Stimulated activated CD8-positive, alpha-beta memory T cell treated with anti-CD3 and anti-CD28 coated beads, Interleukin-4, amount 100 ng/mL, for 4 hours (primary cell): ENCODE measurements around the gene MTFP1.
"Not testable (repeated sequence)": the region's sequence is repeated elsewhere in the genome, so short reads cannot be mapped to it uniquely, and the experiment has no call there.

ENCODE experiments used
- DNase-seq, 2 donors: peaks; one replicate each; pipeline ENCODE4 v3.0.0-alpha.2; 2020; ENCODE audit warnings: low read depth in 2 of 2, low spot score in 1 of 2

MTFP1 gene

DNA sequence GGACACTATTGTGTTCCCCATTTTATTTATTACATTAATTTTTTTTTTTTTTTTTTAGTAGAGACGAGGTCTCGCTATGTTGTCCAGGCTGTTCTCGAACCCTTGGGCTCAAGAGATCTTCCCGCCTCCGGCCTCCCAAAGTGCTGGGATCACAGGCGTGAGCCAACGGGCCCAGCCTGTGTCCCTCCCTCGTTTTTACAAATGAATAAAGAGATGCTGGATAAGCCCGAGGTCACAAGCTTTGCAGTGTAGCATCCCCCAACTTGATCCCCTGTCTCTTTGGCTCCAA is 297 bp upstream of the MTFP1 start:
- no peak for DNase-seq

DNA sequence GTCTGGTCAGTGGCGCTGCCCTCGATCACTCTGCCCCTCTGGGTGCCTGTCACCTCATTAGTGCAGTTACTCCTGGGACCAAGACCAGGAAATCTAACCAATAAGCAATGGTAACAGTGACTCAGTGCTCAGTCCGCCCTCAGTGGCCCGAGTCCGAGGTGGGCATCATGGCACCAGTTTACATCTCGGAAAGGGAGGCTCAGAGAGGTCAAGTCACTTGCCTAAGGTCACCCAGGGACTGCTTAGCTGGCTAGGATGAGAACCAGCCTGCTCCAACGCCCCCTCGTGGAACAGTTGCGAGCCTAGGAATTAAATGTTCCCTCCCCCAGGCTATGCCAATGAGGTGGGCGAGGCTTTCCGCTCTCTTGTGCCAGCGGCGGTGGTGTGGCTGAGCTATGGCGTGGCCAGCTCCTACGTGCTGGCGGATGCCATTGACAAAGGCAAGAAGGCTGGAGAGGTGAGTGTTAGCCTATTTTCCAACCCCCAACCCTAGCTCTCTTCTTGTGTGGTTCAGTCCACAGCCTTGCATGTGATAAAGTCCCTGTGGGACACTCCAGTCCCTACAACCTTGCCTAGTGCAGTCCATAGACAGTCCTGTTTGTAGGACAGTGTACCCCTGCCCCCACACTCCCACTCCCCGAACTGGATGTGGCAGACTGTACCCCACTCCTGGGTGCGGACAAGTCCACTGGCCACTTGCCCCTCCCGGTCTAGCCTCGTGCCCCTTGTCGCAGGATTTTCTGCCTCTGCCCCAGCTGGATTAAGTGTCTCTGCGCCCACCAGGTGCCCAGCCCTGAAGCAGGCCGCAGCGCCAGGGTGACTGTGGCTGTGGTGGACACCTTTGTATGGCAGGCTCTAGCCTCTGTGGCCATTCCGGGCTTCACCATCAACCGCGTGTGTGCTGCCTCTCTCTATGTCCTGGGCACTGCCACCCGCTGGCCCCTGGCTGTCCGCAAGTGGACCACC is 1.1 kb downstream of the MTFP1 start:
- DNase-seq, result peak; percentile 75 to 76

DNA sequence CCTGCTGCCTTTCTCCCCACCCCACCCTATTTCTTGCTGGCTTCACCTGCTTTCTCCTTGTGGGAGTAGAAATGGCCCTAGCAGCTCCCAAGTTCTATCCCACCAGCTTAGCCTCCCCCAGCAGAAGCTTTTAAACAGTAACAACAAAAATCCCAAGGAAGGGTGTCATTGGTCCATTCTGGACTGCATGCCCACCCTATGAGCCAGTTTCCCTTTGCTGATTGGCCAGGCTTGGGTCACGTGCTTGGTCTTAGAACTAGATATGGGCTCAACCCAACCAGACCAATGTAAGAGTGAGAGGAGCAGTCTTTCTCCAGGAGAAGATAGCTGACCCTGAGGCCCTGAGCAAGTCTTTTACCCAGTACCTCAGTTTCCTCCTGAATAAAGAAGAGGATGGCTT is 2.3 kb downstream of the MTFP1 start:
- no peak for DNase-seq

DNA sequence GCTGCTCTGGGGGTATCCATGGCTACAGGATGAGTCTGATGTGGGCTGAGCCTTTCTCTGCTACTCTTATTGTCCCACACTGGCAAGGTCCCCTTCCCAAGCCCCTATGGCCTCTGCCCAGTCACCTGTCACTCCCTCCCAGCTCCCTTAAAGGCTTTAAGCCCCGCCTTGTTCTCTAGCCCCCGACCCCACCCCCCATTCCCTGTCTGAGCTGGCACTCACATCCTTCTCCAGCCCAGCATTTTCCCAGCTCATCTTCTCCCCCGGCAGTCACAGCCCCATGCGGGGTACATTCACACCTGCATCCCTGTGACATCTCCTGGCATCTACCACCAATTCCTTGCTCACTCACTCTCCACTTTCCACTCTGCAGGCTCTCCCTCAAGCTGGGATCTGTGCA is 4.3 kb downstream of the MTFP1 start:
- no peak for DNase-seq

DNA sequence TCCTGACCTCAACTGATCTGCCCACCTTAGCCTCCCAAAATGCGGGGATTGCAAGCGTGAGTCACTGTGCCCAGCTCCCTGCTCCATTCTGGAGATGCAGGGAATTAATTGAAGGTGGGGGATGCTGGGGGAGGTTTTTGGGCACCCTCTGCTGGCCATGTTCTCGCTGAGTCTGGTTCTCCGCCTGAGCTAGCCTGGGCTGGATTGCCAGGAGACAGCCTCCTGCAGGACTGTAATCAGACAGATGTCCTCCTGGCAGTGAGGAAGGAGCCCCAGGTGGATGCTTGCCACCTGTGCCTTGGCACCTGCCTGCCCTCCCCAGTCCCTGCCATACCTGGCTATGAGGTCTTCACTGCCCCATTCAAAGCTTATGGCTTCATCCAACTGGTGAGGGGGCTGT is 5.4 kb downstream of the MTFP1 start:
- DNase-seq, result no peak

DNA sequence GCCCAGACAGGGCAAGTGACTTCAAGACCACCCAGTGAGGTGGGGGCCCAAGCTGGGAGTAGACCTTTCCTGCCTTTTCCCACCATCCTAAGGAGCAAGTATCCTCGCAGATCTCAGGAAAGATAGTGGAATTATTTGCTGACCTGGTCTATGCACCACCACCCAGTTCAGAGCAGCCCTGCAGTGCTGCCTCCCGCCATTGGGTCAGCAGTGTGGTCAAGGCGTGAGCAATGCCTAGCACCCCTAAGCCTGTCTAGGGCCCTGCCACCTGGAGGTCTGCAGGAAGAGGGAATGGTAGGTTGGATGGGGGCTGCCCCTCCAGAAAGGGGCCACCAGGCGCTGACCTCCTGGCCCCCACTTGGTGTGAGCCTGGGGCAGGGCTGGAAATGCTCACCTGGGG is 6.5 kb downstream of the MTFP1 start:
- DNase-seq, result no peak

DNA sequence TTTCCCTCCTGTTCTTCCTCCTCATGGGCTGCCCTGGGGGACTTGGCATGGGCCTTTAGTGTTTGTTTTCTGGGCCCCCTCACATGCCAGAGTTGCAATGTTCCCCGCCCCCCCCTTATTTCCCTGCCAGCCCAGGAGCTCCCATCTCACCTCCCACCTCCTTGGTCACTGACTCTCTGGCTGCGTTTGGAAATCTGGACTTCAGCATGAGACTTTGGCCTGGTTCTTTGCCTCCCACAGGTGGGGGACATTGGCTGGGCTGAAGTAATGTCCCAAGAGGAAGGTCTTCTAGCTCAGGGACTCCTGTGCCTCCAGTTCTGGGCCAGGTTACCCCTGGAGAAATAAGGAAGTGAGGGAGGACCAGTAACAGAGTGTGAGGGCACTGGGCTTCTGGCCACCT is 7.0 kb downstream of the MTFP1 start:
- DNase-seq, result no peak

DNA sequence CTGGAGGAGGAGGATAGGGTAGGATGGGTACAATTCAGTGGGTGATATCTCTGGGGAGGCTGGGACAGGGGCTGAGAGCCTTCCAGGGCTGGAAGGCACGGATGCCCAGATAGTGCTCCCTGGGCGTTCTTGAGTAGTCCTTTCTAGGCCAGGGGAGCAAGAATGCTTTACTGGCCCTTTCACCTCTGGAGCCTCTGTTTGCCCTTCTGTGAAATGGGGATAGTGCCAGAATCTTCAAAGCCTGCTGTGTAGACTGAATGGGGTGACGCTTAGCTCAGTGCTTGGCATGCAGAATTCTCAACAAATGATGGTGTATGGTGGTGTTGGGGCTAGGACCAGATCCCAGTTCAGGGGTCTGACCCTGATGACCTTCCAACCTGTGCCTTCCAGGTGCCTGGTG is 7.7 kb downstream of the MTFP1 start:
- DNase-seq, result no peak

DNA sequence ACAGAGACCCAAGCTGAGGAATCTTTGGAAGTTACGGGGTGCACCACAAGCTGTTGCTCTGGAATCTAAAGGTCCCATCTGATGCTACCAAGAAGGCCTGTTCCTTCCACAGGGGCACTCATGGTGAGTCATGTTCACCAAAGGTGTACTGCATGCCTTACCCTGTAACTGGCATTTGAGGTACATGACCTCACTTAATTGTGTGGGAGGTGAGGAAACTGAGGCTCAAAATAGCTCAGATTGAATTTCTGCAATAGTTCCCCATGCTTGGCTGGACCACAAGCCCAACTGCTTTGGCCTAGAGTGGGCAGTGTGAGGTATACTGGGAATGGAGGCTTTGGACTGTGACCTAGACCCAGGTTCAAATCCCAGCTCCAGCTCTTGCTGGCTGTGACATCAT is 8.2 kb downstream of the MTFP1 start:
- no peak for DNase-seq

DNA sequence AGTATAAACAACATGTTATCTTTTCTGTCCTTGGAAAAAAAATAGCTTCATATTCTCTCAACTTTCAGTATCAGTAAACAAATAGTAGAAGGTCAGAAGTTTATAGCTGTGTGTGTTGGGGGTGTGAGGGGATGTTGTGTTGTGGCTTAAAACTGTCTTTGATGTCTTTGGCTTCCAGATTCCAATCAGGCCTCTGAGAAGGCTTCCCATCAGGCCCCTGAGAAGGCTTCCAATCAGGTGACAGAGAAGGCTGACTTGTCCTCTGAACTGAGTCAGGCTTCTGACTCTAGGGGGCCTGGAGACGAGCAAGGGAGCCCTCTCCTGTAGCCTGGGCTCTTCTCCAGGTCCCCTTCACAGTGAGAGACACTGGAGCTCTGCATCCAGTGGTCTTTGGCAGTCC is 9.3 kb downstream of the MTFP1 start:
- DNase-seq, result no peak

DNA sequence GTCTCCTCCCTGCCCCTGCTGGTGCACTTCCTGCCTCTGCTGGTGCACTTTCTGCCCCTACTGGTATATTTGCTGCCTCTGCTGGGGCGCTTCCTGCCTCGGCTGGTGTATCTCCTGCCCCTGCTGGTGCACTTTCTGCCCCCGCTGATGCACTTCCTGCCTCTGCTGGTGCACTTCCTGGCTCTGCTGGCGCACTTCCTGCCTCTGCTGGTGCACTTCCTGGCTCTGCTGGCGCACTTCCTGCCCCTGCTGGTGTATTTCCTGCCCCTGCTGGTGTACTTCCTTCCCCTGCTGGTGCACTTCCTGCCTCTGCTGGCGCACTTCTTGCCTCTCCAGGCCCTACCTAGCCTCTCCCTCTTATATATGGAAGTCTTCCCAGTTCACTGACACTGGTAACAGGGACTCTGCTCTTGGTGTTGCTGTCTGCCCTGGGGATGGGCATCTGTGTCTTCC is 10.1 kb downstream of the MTFP1 start:
- peak in 1 of 2 donors; percentile 67 for DNase-seq

DNA sequence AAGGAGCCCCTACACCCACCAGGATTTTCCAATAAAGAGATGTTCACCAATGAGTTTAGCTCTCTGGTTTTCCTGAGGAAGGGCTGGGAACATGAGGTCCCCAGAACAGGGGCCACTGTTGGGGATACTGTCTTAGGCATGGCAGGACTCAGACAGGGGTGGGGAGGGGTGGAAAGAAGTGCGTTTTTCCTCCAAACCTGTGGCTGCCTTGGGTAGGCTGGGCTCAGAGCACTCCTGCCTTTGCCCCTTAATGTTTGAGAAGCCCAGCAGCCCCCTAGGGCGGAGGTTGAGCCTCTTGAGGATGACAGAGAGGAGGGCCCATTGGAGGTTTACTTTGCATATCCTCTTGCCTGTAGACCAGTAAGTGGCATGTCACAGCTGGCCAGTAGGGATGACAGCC is 10.6 kb downstream of the MTFP1 start:
- DNase-seq, result no peak

DNA sequence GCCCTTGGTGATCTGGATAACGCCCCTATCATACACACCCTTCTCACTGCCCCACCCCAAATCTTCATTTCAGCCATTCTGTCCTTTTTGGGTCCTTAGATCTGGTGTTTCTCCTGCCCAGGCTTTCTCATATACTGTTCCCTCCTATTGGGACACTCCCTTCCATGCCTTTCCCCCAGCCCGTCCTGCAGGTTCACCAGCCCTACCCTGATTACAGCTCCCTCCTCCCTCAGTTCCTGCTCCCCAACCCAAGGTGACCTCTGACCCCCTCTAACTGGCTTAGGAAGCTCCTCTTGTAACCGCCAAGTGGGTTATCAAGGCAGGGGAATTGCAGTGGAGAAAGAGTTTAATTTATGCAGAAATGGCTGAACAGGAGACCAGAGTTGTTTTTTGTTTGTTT is 13.0 kb downstream of the MTFP1 start:
- DNase-seq, result no peak

DNA sequence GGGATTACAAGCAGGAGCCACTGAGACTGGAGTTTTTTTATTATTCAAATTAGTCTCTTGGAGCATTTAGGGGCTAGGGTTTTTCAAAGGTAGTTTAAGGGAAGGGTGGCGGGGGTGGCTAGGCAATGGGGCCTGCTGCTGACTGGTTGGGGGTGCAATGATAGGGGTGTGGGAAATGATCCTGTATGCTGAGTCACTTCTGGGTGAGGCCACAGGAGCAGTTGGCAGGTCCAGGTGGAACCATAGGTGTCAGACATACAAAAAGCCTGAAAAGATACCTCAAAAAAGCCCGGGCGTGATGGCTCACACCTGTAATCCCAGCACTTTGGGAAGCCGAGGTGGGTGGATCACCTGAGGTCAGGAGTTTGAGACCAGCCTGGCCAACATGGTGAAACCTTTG is 13.7 kb downstream of the MTFP1 start:
- no peak for DNase-seq

DNA sequence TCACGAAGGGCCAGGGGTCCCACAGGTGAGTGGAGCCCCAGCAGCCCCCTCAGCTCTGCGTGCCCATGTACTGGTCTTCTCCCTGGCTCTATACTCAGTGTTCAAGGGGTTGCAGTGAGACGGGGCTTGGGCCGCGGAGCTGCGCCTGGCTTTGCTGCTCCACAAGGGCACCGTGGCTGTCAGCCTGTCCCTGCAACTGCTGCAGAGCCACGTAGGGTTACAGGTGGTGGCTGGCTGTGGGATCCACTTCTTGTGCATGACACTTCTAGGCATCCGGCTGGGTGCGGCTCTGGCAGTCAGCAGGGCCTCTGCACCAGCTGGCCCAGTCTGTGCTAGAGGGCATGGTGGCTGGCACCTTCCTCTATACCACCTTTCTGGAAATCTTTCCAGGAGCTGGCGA is 14.3 kb downstream of the MTFP1 start:
- no peak for DNase-seq

DNA sequence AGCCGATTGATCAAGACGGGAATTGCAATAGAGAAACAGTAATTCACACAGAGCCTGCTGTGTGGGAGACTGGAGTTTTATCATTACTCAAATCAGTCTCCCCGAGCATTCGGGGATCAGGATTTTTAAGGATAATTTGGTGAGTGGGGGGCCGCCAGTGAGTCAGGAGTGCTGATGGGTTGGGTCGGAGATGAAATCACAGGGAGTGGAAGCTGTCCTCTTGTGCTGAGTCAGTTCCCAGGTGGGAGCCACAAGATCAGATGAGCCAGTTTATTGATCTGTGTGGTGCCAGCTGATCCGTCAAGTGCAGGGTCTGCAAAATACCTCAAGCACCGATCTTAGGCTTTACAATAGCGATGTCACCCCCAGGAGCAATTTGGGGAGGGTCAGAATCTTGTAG is 15.5 kb downstream of the MTFP1 start:
- no peak for DNase-seq

DNA sequence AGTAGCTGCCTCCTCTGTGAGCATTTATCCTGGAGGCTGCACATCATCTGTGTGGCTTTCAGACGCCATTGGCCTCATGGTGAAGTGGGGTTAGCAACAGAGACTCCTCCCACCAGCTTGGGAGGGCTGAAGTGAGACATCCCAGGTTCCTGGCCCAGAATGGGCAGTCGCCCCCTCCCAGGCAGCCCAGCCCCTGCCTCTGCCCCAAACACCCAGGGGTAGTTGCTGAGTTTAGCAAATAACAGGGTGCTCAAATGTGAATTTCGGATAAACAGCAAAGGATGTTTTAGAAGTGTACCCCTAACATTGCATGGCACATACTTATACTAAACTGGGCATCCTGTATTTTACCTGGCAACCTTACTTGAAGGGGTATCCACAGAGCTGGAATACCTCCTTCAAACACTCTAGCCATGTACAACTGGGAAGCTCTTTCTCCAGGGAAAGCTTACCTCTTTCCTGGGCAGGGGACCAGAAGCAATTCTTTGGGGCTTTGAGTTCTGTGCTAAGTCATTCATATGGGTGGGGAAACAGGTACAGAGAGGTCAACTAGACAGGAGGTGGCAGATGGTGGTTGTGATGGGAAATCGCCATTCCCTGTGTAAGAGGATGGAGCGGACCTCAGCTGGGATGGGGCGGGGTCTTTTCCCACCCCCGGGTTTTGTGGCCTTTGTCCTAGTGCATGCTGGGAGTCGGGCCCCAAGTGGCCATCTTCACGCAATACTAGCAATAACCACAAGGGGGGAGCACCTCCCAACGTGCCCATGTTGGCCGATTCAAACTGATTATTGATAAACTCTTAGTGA is 19.3 kb downstream of the MTFP1 start:
- DNase-seq, result no peak

DNA sequence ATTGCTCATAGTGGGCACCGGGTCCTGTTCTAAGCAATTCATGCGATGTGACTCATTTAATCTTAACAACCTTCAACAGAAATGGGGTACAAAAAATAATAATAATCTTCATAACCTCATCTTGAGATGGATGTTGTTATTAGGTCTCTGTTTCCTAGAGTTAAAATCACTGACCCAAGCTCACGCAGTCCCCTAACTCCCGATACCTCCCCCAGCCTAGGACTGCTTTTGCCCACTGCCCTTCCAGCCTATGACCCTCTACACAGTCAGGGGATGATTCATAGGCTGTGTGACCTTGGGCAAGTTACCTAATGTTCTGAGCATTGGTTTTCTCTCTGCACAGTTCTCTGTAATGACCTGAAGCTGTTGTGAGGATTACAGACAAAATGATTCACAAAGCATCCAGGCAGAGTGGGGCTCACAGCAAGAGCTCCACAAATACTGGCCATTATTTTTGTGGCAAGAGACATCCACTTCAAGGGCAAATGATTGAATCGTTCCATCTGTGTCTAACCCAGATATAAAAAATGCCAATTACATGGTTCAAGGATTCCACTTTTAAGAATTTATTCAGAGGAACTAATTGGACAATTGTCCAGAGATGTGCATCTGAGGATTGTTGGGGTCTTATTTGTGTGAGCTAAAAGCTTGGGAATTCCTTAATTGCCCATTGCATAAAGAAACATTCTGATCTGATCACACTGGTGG is 20.0 kb downstream of the MTFP1 start:
- no peak for DNase-seq

DNA sequence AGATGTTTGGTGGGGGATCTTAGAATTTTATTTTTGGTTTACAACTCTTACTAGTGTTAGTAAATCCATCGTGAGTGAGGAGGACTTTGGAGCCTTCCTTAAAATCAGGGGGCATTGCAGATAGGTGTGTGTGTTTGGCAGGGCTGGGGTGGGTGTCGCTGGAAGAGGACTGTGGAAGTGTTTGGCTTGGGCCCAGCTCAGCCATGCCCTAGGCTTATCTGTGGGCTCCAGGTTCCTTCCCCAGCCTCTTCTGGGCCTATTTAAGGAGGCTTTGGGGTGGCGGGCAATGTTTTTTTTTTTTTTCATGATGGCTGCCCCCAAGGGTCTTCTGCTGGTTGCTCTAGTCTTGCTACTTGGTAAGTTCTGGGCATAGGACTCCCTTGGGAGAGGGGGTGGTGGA is 22.1 kb downstream of the MTFP1 start:
- DNase-seq, result no peak

DNA sequence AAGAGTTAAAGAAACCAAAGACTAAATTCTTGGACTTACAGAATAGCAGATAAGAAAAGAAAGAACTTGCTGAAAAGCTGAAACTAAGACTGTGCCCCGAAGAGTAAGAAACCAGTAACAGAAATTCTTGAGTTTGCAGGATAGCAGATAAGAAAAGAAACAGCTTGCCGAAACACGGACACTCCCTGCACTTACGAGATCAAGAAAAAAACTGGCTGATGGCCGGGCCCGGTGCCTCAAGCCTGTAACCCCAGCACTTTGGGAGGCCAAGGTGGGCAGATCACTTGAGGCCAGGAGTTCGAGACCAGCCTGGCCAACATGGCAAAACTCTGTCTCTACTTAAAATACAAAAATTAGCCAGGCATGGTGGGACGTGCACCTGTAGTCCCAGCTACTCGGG is 25.9 kb downstream of the MTFP1 start:
- DNase-seq, result not testable (repeated sequence)

DNA sequence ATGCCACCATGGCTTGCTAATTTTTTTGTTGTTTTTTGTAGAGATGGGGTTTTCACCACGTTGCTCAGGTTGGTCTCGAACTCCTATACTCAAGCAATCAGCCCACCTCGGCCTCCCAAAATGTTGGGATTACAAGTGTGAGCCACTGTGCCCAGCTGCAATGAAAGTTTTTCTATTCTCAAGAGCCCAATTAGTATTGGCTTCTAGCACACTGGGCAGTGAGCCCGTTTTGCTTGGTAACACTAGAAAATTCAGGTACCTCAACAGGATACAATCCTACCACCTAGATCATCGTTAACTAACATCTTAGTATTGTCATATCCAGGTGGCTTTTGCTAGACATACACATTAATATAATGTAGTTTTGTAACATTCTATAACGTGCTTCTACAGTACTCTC is 27.3 kb downstream of the MTFP1 start:
- no peak for DNase-seq
